ENCODE measurements around the gene HAGHL.

DNA sequence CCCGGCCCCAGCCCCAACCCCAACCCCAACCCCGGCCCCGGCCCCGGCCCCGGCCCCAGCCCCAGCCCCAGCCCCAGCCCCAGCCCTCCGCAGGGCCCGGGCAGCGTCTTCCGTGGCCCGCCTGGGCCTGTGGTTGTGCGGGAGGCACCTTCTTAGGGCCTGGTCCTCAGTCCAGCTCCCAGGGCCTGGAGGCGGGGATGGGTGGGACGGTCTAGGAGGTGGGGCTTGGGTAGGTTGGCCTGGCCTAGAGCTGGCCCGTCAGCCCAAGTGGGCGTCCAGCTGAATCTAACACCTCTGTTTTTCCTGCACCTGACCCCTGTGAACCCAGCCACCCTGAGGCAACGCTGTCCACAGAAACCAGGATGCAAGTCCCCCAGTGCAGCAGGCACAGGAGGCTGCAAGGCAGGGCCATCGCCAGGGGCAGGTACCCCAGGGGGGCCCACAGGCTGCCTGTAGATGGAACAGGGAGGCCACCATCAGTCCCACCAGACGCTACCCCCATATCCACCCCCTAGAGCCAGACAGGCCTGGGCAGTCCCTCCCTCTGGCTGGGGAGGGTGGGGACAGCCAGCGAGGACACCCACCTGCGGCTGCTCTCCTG, 42.4 kb downstream of the HAGHL start:
- TF ChIP-seq GATA2 (IDR thresholded peaks at IDR 0.05; ENCODE audit: low read depth, low read length) (no peak), GATA3 (IDR thresholded peaks at IDR 0.05; ENCODE audit: low read depth, low read length) (no peak)
